CD8-positive, alpha-beta memory T cell (primary cell): ENCODE data around the gene PTHLH. TPM values are rescaled to one million over a fixed set of nuclear protein-coding genes. Genes with fewer than 3 reads are reported as not detected.

Experiments used
- CTCF ChIA-PET: fragments of 350-600 bp; sonication (Branson Sonifier 250); formaldehyde crosslinking; loops from one replicate; lab custom pipeline; 2021; ENCODE audit warnings: antibody characterized with exemption; lab: Charles Lee
- POLR2A ChIA-PET: fragments of 350-600 bp; sonication (Branson Sonifier 250); formaldehyde crosslinking; loops from one replicate; lab custom pipeline; 2021; ENCODE audit warnings: antibody characterized with exemption; lab: Charles Lee
- DNase-seq, 5 donors: peaks; one replicate each; pipeline versions ENCODE4 v3.0.0 to v3.0.0-alpha.2; 2020 to 2022; ENCODE audit warnings: mixed read lengths in 1 of 5
- H3K27ac ChIP-seq: one replicate; pipeline ENCODE4 v1.7.0; 2013; ENCODE audit warnings: low read depth, mild to moderate bottlenecking, low read length, moderate library complexity
- H3K27me3 ChIP-seq: 2 replicates; pipeline ENCODE4 v1.7.0; 2013; ENCODE audit warnings: low read length, mild to moderate bottlenecking; ENCODE audit not compliant: insufficient read depth, poor library complexity, severe bottlenecking
- H3K36me3 ChIP-seq: 2 replicates; pipeline ENCODE4 v1.7.0; 2013; ENCODE audit warnings: mild to moderate bottlenecking, low read length, moderate library complexity; ENCODE audit not compliant: insufficient read depth
- H3K4me1 ChIP-seq: 2 replicates; pipeline ENCODE4 v1.7.0; 2013; ENCODE audit warnings: mild to moderate bottlenecking, low read length, moderate library complexity; ENCODE audit not compliant: insufficient read depth
- H3K4me3 ChIP-seq: 2 replicates; pipeline ENCODE4 v1.7.0; 2013; ENCODE audit warnings: mild to moderate bottlenecking, low read length
- H3K9me3 ChIP-seq: 2 replicates; pipeline ENCODE4 v1.7.0; 2013; ENCODE audit warnings: mild to moderate bottlenecking, low read length
- H3K27ac Mint-ChIP-seq, 8 donors: one replicate each; pipeline ENCODE4 v1.8.0; 2020 to 2021; ENCODE audit warnings: mixed read lengths in 8 of 8, mild to moderate bottlenecking in 6 of 8, inconsistent platforms in 3 of 8, moderate library complexity in 3 of 8
- H3K27me3 Mint-ChIP-seq, 2 donors: one replicate each; pipeline ENCODE4 v1.8.0; 2020 to 2021; ENCODE audit warnings: mixed read lengths in 2 of 2, mild to moderate bottlenecking in 1 of 2, moderate library complexity in 1 of 2
- H3K36me3 Mint-ChIP-seq, 3 donors: one replicate each; pipeline ENCODE4 v1.8.0; 2020 to 2021; ENCODE audit warnings: mixed read lengths in 3 of 3, inconsistent platforms in 1 of 3, mild to moderate bottlenecking in 1 of 3
- H3K4me1 Mint-ChIP-seq, 3 donors: one replicate each; pipeline ENCODE4 v1.8.0; 2020 to 2021; ENCODE audit warnings: mixed read lengths in 3 of 3, inconsistent platforms in 1 of 3, mild to moderate bottlenecking in 1 of 3
- H3K4me3 Mint-ChIP-seq, 7 donors: one replicate each; pipeline ENCODE4 v1.8.0; 2020 to 2021; ENCODE audit warnings: mixed read lengths in 7 of 7, mild to moderate bottlenecking in 6 of 7, moderate library complexity in 4 of 7, inconsistent platforms in 2 of 7
- H3K9me3 Mint-ChIP-seq, 5 donors: one replicate each; pipeline ENCODE4 v1.8.0; 2020 to 2022; ENCODE audit warnings: mixed read lengths in 5 of 5, mild to moderate bottlenecking in 3 of 5, moderate library complexity in 2 of 5, inconsistent platforms in 1 of 5
- polyA plus RNA-seq: library from polyadenylated mRNA; unstranded; fragments of 300-500 nt; fragmentation: Illumina TruSeq; gene quantifications from one replicate; pipeline ENCODE4 v1.2.3, GENCODE V29; 2021
- total RNA-seq, 2 experiments: library from RNA; stranded (reverse); gene quantifications; one replicate each; pipeline ENCODE4 v1.2.3, GENCODE V29; 2021

PTHLH gene
- total and polyA plus RNA-seq, 3 experiments from 2014 or later = 0.33 to 0.44 TPM; not detected in 1

DNA sequence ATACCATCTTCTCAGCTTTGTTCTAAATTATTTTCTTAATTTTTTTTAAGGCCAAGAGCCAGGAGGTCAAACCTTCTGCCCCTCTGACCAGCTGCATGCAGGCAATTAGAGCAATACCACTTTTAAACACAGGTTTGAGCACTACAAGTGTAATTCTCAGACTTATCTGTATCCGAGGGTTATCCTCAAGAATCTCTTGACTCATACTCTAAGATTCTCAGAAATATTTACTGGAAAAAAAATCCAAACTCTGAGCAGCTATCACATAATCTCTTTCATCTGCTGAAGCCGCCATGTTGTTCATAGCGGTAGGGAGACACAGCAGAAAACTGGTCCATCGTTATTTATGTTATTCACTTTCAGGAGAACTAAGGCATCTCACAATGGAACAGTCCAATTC lies 27.4 kb upstream of the PTHLH start:
- Histone ChIP-seq H3K4me1 (no peaks in the 10 kb centered on the region), H3K27ac (no peak overlapping the region), H3K9me3 (no peaks in the 10 kb centered on the region), H3K4me3 (no peak overlapping the region), H3K27me3 (no peaks in the 10 kb centered on the region), H3K36me3 (no peaks in the 10 kb centered on the region)
- H3K9me3 Mint-ChIP-seq = no peaks in the 10 kb centered on the region
- no peak overlapping the region for H3K4me3 Mint-ChIP-seq
- ChIA-PET POLR2A (no interaction called here), CTCF (no interaction called here)
- H3K27me3 Mint-ChIP-seq = peaks cover 6% of the 10 kb centered on the region in 2 donors
- no peaks in the 10 kb centered on the region for H3K36me3 Mint-ChIP-seq
- DNase-seq = no peak
- no peak overlapping the region for H3K27ac Mint-ChIP-seq
- no peaks in the 10 kb centered on the region for H3K4me1 Mint-ChIP-seq

DNA sequence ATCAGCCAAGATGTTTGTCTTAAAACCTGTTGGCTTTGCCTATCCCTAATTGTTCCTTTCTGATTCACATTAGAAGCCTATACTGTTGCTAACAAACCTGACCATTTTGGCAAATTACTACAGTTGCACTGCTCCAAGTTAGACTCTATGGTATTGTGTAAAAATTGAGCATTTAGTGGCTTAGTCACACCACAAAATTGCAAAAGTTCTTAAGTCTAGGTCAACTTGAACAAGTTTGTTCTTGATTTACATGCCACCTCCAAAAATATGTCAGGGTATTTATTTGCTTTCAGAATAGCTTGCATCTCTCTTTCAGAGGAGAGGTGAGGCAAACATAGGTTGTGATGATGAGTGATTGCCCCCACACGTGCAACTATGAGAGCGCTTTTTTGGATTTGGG lies 27.0 kb upstream of the PTHLH start:
- peaks cover 6% of the 10 kb centered on the region in 2 donors for H3K27me3 Mint-ChIP-seq
- H3K4me1 ChIP-seq = no peaks in the 10 kb centered on the region
- no peaks in the 10 kb centered on the region for H3K9me3 ChIP-seq
- no peaks in the 10 kb centered on the region for H3K4me1 Mint-ChIP-seq
- no peaks in the 10 kb centered on the region for H3K9me3 Mint-ChIP-seq
- no peak overlapping the region for H3K4me3 Mint-ChIP-seq
- no peaks in the 10 kb centered on the region for H3K36me3 ChIP-seq
- ChIA-PET CTCF (no interaction called here), POLR2A (no interaction called here)
- H3K27ac Mint-ChIP-seq = no peak overlapping the region
- no peaks in the 10 kb centered on the region for H3K36me3 Mint-ChIP-seq
- no peak overlapping the region for H3K27ac ChIP-seq
- no peaks in the 10 kb centered on the region for H3K27me3 ChIP-seq
- no peak overlapping the region for H3K4me3 ChIP-seq
- DNase-seq = no peak

DNA sequence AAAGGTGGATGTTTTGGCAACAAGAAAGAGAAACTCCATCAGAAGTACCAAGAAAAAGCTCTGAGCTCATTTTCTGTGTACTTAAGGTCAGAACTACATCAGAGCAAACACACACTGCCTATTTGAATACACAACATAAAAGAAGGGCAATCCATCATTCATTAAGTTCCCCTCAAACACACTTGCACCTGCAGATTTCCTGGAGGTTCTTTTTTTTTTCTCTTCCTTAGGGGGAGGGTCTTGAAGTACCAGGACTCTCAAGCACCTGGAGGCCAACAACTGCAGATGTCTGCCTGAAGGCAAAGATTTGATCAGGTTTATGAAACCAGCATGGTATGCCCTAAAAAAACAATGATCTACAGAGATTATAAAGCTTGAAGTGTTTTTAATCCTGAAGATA lies 26.1 kb upstream of the PTHLH start:
- Mint-ChIP-seq H3K9me3 (no peaks in the 10 kb centered on the region), H3K4me3 (no peak overlapping the region), H3K36me3 (no peaks in the 10 kb centered on the region), H3K4me1 (no peaks in the 10 kb centered on the region), H3K27ac (no peak overlapping the region), H3K27me3 (peaks cover 6% of the 10 kb centered on the region in 2 donors)
- Histone ChIP-seq H3K4me1 (no peaks in the 10 kb centered on the region), H3K36me3 (no peaks in the 10 kb centered on the region), H3K4me3 (no peak overlapping the region), H3K27ac (no peak overlapping the region), H3K27me3 (no peaks in the 10 kb centered on the region), H3K9me3 (no peaks in the 10 kb centered on the region)
- CTCF ChIA-PET = no interaction called here
- POLR2A ChIA-PET = no interaction called here
- DNase-seq = no peak

DNA sequence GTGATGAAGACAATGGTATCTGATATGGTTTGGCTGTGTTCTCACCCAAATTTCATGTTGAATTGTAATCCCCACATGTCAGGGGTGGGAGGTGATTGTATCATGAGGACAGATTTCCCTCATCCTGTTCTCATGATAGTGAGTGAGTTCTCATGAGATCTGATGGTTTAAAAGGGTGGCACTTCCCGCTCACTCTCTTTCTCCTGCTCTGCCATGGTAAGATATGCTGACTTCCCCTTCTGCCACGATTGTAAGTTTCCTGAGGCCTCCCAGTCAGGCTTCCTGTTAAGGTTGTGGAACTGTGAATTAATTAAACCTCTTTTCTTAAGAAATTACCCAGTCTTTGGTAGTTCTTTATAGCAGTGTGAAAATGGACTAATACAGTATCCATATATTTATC lies 25.6 kb upstream of the PTHLH start:
- Histone ChIP-seq H3K4me1 (no peaks in the 10 kb centered on the region), H3K36me3 (no peaks in the 10 kb centered on the region), H3K27me3 (no peaks in the 10 kb centered on the region), H3K4me3 (no peak overlapping the region), H3K27ac (no peak overlapping the region), H3K9me3 (no peaks in the 10 kb centered on the region)
- Mint-ChIP-seq H3K27me3 (peaks cover 6% of the 10 kb centered on the region in 2 donors), H3K27ac (no peak overlapping the region), H3K4me1 (no peaks in the 10 kb centered on the region), H3K9me3 (no peaks in the 10 kb centered on the region), H3K36me3 (no peaks in the 10 kb centered on the region), H3K4me3 (no peak overlapping the region)
- CTCF ChIA-PET = no interaction called here
- POLR2A ChIA-PET = no interaction called here
- no peak for DNase-seq

DNA sequence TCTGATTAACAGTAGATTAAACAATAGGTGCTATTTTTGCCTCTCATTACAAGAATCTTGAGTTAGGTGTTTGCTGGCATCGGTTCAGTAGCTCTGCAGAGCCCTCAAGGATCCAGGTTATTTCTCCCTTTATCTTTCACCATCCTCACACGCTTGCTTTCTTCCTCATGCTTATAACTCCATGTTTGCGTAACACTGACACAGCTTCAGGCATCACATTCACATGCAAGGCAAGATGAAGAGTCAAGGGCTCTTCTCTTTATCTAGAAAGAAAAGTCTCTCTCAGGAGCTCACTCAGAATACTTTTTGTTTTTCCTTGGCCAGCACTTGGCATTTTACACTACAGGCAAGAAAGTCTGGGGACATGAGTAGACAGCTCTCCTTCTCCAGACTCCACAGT lies 24.2 kb upstream of the PTHLH start:
- Histone ChIP-seq H3K27ac (no peak overlapping the region), H3K27me3 (no peaks in the 10 kb centered on the region), H3K4me1 (no peaks in the 10 kb centered on the region), H3K4me3 (no peak overlapping the region), H3K36me3 (no peaks in the 10 kb centered on the region), H3K9me3 (no peaks in the 10 kb centered on the region)
- peaks cover 0 to 2% (median 0%) of the 10 kb centered on the region in 5 donors for H3K9me3 Mint-ChIP-seq
- H3K27ac Mint-ChIP-seq = no peak overlapping the region
- DNase-seq = no peak
- H3K4me1 Mint-ChIP-seq = no peaks in the 10 kb centered on the region
- POLR2A ChIA-PET = no interaction called here
- no peaks in the 10 kb centered on the region for H3K36me3 Mint-ChIP-seq
- CTCF ChIA-PET = no interaction called here
- H3K4me3 Mint-ChIP-seq = no peak overlapping the region
- H3K27me3 Mint-ChIP-seq = peaks cover 3 to 6% of the 10 kb centered on the region in 2 donors

DNA sequence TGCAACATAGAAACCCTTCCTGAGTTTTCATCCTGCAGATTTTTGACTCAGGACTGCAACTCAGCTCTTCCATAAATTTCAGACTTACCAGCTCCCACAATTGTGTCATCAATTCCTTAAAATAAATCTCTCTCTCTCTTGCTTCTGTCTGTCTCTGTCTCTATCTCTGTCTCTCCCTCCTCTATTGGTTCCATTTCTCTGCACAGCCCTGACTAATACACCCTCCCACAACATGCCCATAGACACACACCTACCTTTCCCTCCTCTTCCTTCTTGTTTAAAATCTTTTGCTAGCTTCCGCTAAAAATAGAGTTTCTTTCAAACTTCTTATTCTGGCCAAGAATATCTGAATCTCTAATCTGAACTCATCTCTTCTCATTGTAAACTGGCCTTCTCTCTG lies 22.9 kb upstream of the PTHLH start:
- H3K27ac Mint-ChIP-seq = no peak overlapping the region
- no peak for DNase-seq
- H3K36me3 Mint-ChIP-seq = no peaks in the 10 kb centered on the region
- POLR2A ChIA-PET = no interaction called here
- Histone ChIP-seq H3K27ac (no peak overlapping the region), H3K9me3 (no peaks in the 10 kb centered on the region), H3K36me3 (no peaks in the 10 kb centered on the region), H3K4me1 (no peaks in the 10 kb centered on the region), H3K4me3 (no peak overlapping the region), H3K27me3 (no peaks in the 10 kb centered on the region)
- no peaks in the 10 kb centered on the region for H3K4me1 Mint-ChIP-seq
- H3K27me3 Mint-ChIP-seq = peaks cover 0 to 4% of the 10 kb centered on the region in 2 donors
- CTCF ChIA-PET = no interaction called here
- peaks cover 0 to 6% (median 0%) of the 10 kb centered on the region in 5 donors for H3K9me3 Mint-ChIP-seq
- H3K4me3 Mint-ChIP-seq = no peak overlapping the region

DNA sequence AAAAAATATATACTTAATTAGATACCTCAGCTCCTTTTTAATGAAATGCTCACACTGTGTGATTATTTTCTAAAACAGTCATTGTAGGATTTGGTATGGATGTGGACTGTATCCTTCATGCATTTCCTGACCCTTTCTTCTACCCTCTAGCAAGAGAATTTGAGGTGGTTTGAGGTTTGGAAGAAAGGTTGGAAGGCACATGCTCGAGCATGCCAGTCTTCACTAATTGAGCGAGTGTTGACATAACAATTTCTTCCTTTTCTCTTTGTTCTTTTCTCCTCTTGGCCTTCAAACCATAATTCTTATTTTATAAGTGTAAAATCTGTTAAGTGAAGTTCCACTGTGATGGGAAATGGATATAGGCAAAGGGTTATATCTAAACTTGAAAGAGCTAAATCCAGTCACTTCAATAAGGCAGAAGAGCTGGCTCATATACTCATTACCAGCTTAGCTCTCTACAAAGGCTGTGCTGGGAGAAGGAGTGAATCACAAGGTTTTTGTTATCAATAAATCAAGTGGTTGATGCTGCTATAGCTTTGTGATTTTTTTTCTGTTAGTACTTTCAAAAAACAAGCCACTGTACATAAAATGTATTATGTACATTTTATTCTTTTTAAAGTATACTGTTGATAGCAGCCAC lies 16.2 kb upstream of the PTHLH start:
- Histone ChIP-seq H3K4me3 (no peak overlapping the region), H3K9me3 (no peaks in the 10 kb centered on the region), H3K36me3 (no peaks in the 10 kb centered on the region), H3K27ac (no peak overlapping the region), H3K27me3 (no peaks in the 10 kb centered on the region), H3K4me1 (no peaks in the 10 kb centered on the region)
- Mint-ChIP-seq H3K4me1 (no peaks in the 10 kb centered on the region), H3K27ac (no peak overlapping the region), H3K4me3 (no peak overlapping the region), H3K36me3 (no peaks in the 10 kb centered on the region), H3K9me3 (peaks cover 0 to 6% (median 0%) of the 10 kb centered on the region in 5 donors), H3K27me3 (peaks cover 2 to 10% of the 10 kb centered on the region in 2 donors)
- ChIA-PET CTCF (no interaction called here), POLR2A (no interaction called here)
- DNase-seq = no peak

DNA sequence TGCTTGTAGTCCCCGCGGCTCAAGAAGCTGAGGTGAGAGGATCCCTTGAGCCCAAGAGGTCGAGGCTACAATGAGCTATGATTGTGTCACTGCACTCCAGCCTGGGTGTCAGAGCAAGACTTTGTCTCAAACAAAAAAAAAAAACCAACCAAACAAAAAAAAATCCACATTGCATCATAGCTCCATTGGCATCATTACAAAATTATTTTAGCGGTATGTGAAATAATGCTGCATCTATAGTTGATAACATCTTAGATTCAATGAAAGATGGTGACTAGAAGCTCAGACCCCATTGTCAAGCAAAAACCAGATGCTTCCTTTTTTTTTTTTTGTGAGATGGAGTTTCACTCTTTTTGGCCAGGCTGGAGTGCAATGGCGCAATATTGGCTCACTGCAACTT lies 14.8 kb upstream of the PTHLH start:
- ChIA-PET CTCF (no interaction called here), POLR2A (no interaction called here)
- Mint-ChIP-seq H3K27ac (no peak overlapping the region), H3K9me3 (peaks cover 0 to 4% (median 0%) of the 10 kb centered on the region in 5 donors), H3K4me1 (no peaks in the 10 kb centered on the region), H3K36me3 (no peaks in the 10 kb centered on the region), H3K27me3 (peaks cover 2 to 24% of the 10 kb centered on the region in 2 donors), H3K4me3 (no peak overlapping the region)
- Histone ChIP-seq H3K4me3 (no peak overlapping the region), H3K36me3 (no peaks in the 10 kb centered on the region), H3K9me3 (no peaks in the 10 kb centered on the region), H3K27ac (no peak overlapping the region), H3K4me1 (no peaks in the 10 kb centered on the region), H3K27me3 (no peaks in the 10 kb centered on the region)
- no peak for DNase-seq
